GM12874 (cell line): Measurements from ENCODE around the gene CDH7.

Experiments
- TF ChIP-seq, protein P1 (sequence below): IDR thresholded peaks from 2 replicates; pipeline ENCODE4 v1.5.1; 2011; ENCODE audit warnings: low read depth, mild to moderate bottlenecking, control low read depth, low read length, moderate library complexity; ENCODE audit not compliant: insufficient read depth

Gene CDH7

DNA sequence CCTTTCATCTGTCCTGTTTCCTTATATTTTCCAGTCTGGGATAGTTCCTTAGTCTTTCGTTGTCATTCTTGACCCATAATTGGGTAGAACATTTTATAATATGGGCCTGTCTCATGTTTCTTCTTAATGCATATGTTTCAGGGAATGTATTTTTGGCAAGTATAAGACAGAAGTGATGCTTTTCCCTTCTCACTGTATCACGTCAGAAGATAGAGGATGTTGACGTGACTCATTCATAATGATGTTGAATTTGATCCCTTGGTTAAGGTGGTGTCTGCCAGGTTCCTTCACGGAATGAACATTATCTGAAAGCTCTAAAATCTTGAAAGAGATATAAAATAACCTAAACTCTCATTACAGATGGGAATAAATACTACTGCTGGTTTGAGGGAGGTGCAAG is 18.8 kb downstream of the CDH7 start:
- TF ChIP-seq, protein P1, sequence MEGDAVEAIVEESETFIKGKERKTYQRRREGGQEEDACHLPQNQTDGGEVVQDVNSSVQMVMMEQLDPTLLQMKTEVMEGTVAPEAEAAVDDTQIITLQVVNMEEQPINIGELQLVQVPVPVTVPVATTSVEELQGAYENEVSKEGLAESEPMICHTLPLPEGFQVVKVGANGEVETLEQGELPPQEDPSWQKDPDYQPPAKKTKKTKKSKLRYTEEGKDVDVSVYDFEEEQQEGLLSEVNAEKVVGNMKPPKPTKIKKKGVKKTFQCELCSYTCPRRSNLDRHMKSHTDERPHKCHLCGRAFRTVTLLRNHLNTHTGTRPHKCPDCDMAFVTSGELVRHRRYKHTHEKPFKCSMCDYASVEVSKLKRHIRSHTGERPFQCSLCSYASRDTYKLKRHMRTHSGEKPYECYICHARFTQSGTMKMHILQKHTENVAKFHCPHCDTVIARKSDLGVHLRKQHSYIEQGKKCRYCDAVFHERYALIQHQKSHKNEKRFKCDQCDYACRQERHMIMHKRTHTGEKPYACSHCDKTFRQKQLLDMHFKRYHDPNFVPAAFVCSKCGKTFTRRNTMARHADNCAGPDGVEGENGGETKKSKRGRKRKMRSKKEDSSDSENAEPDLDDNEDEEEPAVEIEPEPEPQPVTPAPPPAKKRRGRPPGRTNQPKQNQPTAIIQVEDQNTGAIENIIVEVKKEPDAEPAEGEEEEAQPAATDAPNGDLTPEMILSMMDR: no peak

DNA sequence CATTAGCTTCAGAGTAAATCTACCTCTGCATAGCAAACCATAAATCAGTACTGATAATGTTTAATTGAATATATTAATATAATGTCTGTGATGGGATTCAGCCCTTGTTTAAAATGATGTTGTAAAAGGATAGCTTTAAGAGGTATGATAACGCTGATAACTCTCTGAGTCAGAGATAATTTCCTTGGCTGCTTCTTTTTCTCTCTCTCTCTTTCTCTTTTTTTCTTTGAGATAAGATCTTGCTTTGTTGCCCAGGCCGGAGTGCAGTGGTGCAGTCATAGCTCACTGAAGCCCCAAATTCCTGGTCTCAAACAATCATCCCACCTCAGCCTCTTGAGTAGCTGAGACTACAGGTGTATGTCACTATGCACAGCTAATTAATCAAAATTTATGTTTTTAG is 35.7 kb downstream of the CDH7 start:
- TF ChIP-seq, protein P1: no peak

DNA sequence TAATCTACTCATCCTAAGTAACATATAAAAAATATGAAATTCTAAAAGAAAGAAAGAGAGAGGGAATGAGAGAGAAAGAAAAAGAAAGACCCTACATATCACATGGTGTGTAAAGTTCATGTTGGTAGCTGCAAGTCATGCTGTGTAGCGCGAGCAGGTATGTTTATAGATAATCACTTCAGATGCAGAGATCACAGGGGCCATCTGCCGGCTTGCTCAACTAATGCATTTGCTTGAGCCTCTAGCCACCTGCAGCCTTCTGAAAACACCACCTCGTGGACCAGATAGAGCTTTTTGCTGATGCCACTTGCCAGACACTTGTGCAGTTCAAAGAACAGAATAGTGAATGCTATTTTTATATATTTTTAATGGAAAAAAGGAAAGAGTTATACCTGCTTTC is 37.6 kb downstream of the CDH7 start:
- TF ChIP-seq, protein P1: no peak

GRCh38 chr18:65790604-65791003 is 39.8 kb downstream of the CDH7 start:
- TF ChIP-seq, protein P1: no peak

- TF ChIP-seq, protein P1: no peak
These were observed 40.9 kb downstream of the CDH7 start for GRCh38 chr18:65791719-65792118.

GRCh38 chr18:65792456-65793074 is 41.8 kb downstream of the CDH7 start:
- TF ChIP-seq, protein P1: no peak

- TF ChIP-seq, protein P1: no peak
These were observed 57.9 kb downstream of the CDH7 start for GRCh38 chr18:65808759-65809158.

- TF ChIP-seq, protein P1: no peak
These were observed 60.5 kb downstream of the CDH7 start for GRCh38 chr18:65811307-65811706.
